Heart right ventricle (tissue), 16 donors: Measurements from ENCODE around the gene TSACC. TPM values are rescaled to one million over a fixed set of nuclear protein-coding genes. Genes with fewer than 3 reads are reported as not detected.

Experiments used
- ATAC-seq, 8 donors: fragments of 200-7000 bp; cut with Tn5 transposase; one replicate each; pipeline ENCODE4 v1.9.1; 2020; ENCODE audit warnings: mild to moderate bottlenecking in 8 of 8, moderate library complexity in 8 of 8, moderate number of reproducible peaks in 1 of 8
- DNase-seq, 2 donors: peaks; one replicate each; pipeline ENCODE4 v3.0.0-alpha.2; 2020
- H3K27ac ChIP-seq, 10 donors: fragments of 200-600 bp; sonication (generic) in 2 of 10; one replicate each; pipeline versions ENCODE4 v1.5.0 to v1.8.0; 2020 to 2022; ENCODE audit warnings: mild to moderate bottlenecking in 3 of 10
- H3K27me3 ChIP-seq, 7 donors: fragments of 200-600 bp; one replicate each; pipeline ENCODE4 v1.8.0; 2021 to 2022; ENCODE audit warnings: mild to moderate bottlenecking in 2 of 7
- H3K36me3 ChIP-seq, 9 donors: fragments of 200-600 bp; sonication (generic) in 1 of 9; one replicate each; pipeline versions ENCODE4 v1.5.0 to v1.8.0; 2020 to 2022; ENCODE audit warnings: mild to moderate bottlenecking in 2 of 9
- H3K4me1 ChIP-seq, 9 donors: fragments of 200-600 bp; sonication (generic) in 1 of 9; one replicate each; pipeline versions ENCODE4 v1.5.0 to v1.8.0; 2020 to 2022; ENCODE audit warnings: mild to moderate bottlenecking in 4 of 9
- H3K4me3 ChIP-seq, 10 donors: fragments of 200-600 bp; sonication (generic) in 2 of 10; one replicate each; pipeline versions ENCODE4 v1.5.0 to v1.8.0; 2020 to 2022; ENCODE audit warnings: mild to moderate bottlenecking in 7 of 10, moderate library complexity in 2 of 10
- H3K9me3 ChIP-seq, 11 donors: fragments of 200-600 bp in 10 of 11; sonication (generic) in 2 of 11; one replicate each; pipeline versions ENCODE4 v1.5.0 to v1.8.0; 2013 to 2022; ENCODE audit warnings: mild to moderate bottlenecking in 2 of 11, control low read depth in 1 of 11, moderate library complexity in 1 of 11
- CTCF ChIP-seq, 9 donors: fragments of 200-600 bp; sonication (generic) in 2 of 9; IDR thresholded peaks; one replicate each; pipeline versions ENCODE4 v1.5.0 to v1.8.0; 2021 to 2022; ENCODE audit warnings: antibody characterized with exemption in 9 of 9, mild to moderate bottlenecking in 5 of 9, moderate library complexity in 1 of 9
- WGBS, 2 donors: extraction: QIAGEN DNeasy Blood & Tissue Kit; methylation state at CpG; one replicate each; pipeline ENCODE4 v1.1.7; 2013; ENCODE audit warnings: inconsistent platforms in 1 of 2; 5-methylcytosine and 5-hydroxymethylcytosine counted together
- intact Hi-C, 10 donors: fragments of 100-400 bp; cut with DNase I; formaldehyde crosslinking; loops; one replicate each; pipeline versions ENCODE4 v1.11.1 to v1.14.2; 2022
- polyA plus RNA-seq, 2 donors: library from polyadenylated mRNA; stranded (reverse); fragments of 200-250 nt; gene quantifications; one replicate each; pipeline ENCODE4 v1.2.3, GENCODE V29; 2013
- total RNA-seq, 10 donors: library from RNA; stranded (reverse); fragmentation: NEBNext Ultra II Directional in 3 of 10; extraction: Animal tissue kit (Norgen Biotek cat#: 25700) in 3 of 10; gene quantifications; one replicate each; pipeline versions ENCODE4 v1.2.1 to v1.2.4, GENCODE V29; 2021 to 2023
- donor health status: Arrhythmogenic right ventricular cardiomyopathy.
- donor health status: ischemic (EF 13 %, LVEDD 7.1; RV severe dilation, severe dysfunction).
- donor health status: healthy with polysubstance abuse.
- donor health status: DM: no; HTN: yes; CAD: no.
- donor health status: DM: no; HTN: no; CAD: no.
- donor health status: ischemic (EF 25% LVEDD 6.9; RV normal size, moderate dysfunction).
- donor health status: ischemic (EF 25% LVEDD 5.7; RV mildly dilated, moderate dysfunction).
- donor health status: healthy.
- donor health status: DM: yes; HTN: yes; CAD: no.
- donor health status: Ischemic cardiomyopathy.
- donor health status: ischemic (EF 35%, LVEDD 5.7; RV mildly dilated, moderate dysfunction).
- donor health status: nonischemic (EF 11% LVEDD 7.7; RV severe dilation, severe dysfunction).
- donor health status: DM: yes; HTN: yes; CAD: no.
- donor health status: PGD.
- donor health status: ischemic (EF 29% LVEDD 5.4; RV normal size, mild dysfunction).
- donor health status: nonischemic (EF 23%, LVEDD 6.1; RV moderate dilation, normal function).

The TSACC gene
- total and polyA plus RNA-seq, 12 donors = 0.64 to 0.79 (median 0.66) TPM; not detected in 9

GRCh38 chr1:156386134-156386901 is 48.0 kb downstream of the TSACC start:
- H3K4me3 ChIP-seq = no peak overlapping the region
- intact Hi-C loops = loop anchor here in 7 of 10 donors (1.0 to 10.0 kb wide), 8 partner anchors 46 to 271 kb away; partner anchors contain the start of gene GPATCH4 (in 3 of the 7)
- DNase-seq = no peak
- no peak for TF ChIP-seq CTCF (IDR thresholded peaks at IDR 0.05)
- H3K36me3 ChIP-seq = no peaks in the 10 kb centered on the region
- H3K27me3 ChIP-seq = peaks cover 0 to 57% (median 55%) of the 10 kb centered on the region in 7 donors
- ATAC-seq = no peak
- no peak overlapping the region for H3K27ac ChIP-seq
- H3K4me1 ChIP-seq = peaks cover 0 to 9% (median 0%) of the 10 kb centered on the region in 9 donors
- no peaks in the 10 kb centered on the region for H3K9me3 ChIP-seq
- WGBS, 2 donors = 83 to 85% methylated on average over 6 of the region's 6 CpGs

GRCh38 chr1:156386949-156387869 is 48.9 kb downstream of the TSACC start:
- Histone ChIP-seq H3K4me3 (no peak overlapping the region), H3K36me3 (no peaks in the 10 kb centered on the region), H3K4me1 (peaks cover 0 to 9% (median 0%) of the 10 kb centered on the region in 9 donors), H3K27ac (no peak overlapping the region), H3K9me3 (no peaks in the 10 kb centered on the region), H3K27me3 (peaks cover 0 to 65% (median 62%) of the 10 kb centered on the region in 7 donors)
- intact Hi-C loops = loop anchor here in 7 of 10 donors (1.0 to 10.0 kb wide), 8 partner anchors 45 to 270 kb away; partner anchors contain the start of gene GPATCH4 (in 3 of the 7)
- ATAC-seq (no peak), DNase-seq (no peak)
- 95 to 96% methylated on average over 8 of the region's 8 CpGs for WGBS, 2 donors
- no peak for TF ChIP-seq CTCF (IDR thresholded peaks at IDR 0.05)

DNA sequence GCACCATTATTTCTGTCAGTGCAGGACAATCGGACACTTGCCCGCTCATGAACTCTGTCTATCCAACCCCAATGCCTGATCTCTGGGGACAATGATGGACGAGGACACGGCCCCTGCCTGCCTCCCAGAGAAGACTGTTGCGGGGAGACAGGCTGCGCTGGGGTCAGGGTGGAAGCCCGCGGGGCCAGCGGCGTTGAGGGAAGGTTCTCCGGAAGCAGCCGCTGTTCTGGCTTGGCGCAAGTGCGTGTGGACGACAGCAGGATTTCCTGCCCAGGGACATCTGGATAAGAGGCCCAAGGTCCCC is 49.5 kb downstream of the TSACC start:
- H3K27me3 ChIP-seq = peaks cover 0 to 70% (median 66%) of the 10 kb centered on the region in 7 donors
- peaks cover 0 to 9% (median 0%) of the 10 kb centered on the region in 9 donors for H3K4me1 ChIP-seq
- H3K4me3 ChIP-seq = peak overlapping the region in 5 of 10 donors; percentile 21 to 39 (median 28)
- 23 to 35% methylated on average over 15 of the region's 15 CpGs for WGBS, 2 donors
- no peak for DNase-seq
- TF ChIP-seq CTCF (IDR thresholded peaks at IDR 0.05) = no peak
- no peaks in the 10 kb centered on the region for H3K36me3 ChIP-seq
- no peaks in the 10 kb centered on the region for H3K9me3 ChIP-seq
- no peak overlapping the region for H3K27ac ChIP-seq
- ATAC-seq = no peak
- intact Hi-C loops = loop anchor here in 6 of 10 donors (2.0 to 10.0 kb wide), 7 partner anchors 44 to 269 kb away; partner anchors contain the start of gene GPATCH4 (in 3 of the 6)
